Measurements from ENCODE around the gene BTG4. TPM values are rescaled to one million over a fixed set of nuclear protein-coding genes. Genes with fewer than 3 reads are reported as not detected.
A peak's percentile ranks its signal among the peaks of the same experiment; 100 is the strongest.

BTG4 gene
- total and polyA plus RNA-seq, 2 experiments from 2014 or later, result 0.21 to 0.31 TPM

DNA sequence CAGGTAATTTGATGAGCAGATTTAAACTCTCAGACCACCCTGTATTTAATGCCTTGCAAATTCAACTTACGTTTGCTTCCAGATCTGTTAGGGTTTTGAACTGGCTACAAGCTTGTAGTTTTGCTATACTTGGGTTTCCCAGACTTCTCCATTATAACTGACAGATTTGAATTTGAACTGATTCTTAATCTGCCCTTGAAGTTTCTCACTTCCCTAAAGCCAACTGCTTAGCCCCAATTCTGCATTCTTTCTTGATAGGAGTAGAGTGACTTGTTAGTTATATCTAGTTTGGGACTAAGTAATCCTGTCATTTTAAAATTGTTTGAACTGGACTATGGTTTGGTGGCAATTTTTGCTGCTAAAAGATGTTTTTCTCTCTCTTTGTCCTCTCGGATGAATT, 38.1 kb upstream of the BTG4 start:
- H2AFZ ChIP-seq, result no peak overlapping the region
- Mint-ChIP-seq H3K4me3 (no peak overlapping the region), H3K36me3 (ENCODE audit: low read depth) (peaks cover 6% of the 10 kb centered on the region), H3K4me1 (peaks cover 22% of the 10 kb centered on the region), H3K9me3 (peaks cover 5% of the 10 kb centered on the region), H3K27me3 (ENCODE audit: insufficient read depth, low read depth, poor library complexity) (no peaks in the 10 kb centered on the region), H3K27ac (no peak overlapping the region)
- H3K27me3 ChIP-seq (ENCODE audit: insufficient read depth), result no peaks in the 10 kb centered on the region
- no peak overlapping the region for H3K4me3 ChIP-seq
- DNase-seq (ENCODE audit: low spot score) (no peak), ATAC-seq (no peak)
- 0 out of 2 replicates have a peak, but pooled peaks cover 3% of the 10 kb centered on the region for H3F3A ChIP-seq (replicated peaks; ENCODE audit: low read depth)
- H3K27ac ChIP-seq (ENCODE audit: low read depth), result no peak overlapping the region
- TF ChIP-seq EZH2 (IDR thresholded peaks at IDR 0.05; ENCODE audit: low read depth, unreplicated experiment) (no peak), STAT1 (IDR thresholded peaks at IDR 0.05; ENCODE audit: unreplicated experiment) (no peak), POLR2AphosphoS5 (IDR thresholded peaks at IDR 0.05; ENCODE audit: low read depth) (no peak), EZH2phosphoT487 (IDR thresholded peaks at IDR 0.05; ENCODE audit: unreplicated experiment) (no peak), JUNB (IDR thresholded peaks at IDR 0.05; ENCODE audit: unreplicated experiment) (no peak), ZNF331 (CRISPR knock-in tag; IDR thresholded peaks at IDR 0.05; ENCODE audit: low read depth) (no peak), ZNF114 (CRISPR knock-in tag; IDR thresholded peaks at IDR 0.05) (no peak), NANOG (IDR thresholded peaks at IDR 0.05; ENCODE audit: borderline replicate concordance) (no peak)
- TF ChIP-seq, protein P1, sequence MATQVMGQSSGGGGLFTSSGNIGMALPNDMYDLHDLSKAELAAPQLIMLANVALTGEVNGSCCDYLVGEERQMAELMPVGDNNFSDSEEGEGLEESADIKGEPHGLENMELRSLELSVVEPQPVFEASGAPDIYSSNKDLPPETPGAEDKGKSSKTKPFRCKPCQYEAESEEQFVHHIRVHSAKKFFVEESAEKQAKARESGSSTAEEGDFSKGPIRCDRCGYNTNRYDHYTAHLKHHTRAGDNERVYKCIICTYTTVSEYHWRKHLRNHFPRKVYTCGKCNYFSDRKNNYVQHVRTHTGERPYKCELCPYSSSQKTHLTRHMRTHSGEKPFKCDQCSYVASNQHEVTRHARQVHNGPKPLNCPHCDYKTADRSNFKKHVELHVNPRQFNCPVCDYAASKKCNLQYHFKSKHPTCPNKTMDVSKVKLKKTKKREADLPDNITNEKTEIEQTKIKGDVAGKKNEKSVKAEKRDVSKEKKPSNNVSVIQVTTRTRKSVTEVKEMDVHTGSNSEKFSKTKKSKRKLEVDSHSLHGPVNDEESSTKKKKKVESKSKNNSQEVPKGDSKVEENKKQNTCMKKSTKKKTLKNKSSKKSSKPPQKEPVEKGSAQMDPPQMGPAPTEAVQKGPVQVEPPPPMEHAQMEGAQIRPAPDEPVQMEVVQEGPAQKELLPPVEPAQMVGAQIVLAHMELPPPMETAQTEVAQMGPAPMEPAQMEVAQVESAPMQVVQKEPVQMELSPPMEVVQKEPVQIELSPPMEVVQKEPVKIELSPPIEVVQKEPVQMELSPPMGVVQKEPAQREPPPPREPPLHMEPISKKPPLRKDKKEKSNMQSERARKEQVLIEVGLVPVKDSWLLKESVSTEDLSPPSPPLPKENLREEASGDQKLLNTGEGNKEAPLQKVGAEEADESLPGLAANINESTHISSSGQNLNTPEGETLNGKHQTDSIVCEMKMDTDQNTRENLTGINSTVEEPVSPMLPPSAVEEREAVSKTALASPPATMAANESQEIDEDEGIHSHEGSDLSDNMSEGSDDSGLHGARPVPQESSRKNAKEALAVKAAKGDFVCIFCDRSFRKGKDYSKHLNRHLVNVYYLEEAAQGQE (IDR thresholded peaks at IDR 0.05; ENCODE audit: unreplicated experiment), result no peak
- TF ChIP-seq, protein P2, sequence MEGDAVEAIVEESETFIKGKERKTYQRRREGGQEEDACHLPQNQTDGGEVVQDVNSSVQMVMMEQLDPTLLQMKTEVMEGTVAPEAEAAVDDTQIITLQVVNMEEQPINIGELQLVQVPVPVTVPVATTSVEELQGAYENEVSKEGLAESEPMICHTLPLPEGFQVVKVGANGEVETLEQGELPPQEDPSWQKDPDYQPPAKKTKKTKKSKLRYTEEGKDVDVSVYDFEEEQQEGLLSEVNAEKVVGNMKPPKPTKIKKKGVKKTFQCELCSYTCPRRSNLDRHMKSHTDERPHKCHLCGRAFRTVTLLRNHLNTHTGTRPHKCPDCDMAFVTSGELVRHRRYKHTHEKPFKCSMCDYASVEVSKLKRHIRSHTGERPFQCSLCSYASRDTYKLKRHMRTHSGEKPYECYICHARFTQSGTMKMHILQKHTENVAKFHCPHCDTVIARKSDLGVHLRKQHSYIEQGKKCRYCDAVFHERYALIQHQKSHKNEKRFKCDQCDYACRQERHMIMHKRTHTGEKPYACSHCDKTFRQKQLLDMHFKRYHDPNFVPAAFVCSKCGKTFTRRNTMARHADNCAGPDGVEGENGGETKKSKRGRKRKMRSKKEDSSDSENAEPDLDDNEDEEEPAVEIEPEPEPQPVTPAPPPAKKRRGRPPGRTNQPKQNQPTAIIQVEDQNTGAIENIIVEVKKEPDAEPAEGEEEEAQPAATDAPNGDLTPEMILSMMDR (conservative IDR thresholded peaks at IDR 0.05; ENCODE audit: low read depth in 2 of 2), result no peak
- TF ChIP-seq, protein P3, sequence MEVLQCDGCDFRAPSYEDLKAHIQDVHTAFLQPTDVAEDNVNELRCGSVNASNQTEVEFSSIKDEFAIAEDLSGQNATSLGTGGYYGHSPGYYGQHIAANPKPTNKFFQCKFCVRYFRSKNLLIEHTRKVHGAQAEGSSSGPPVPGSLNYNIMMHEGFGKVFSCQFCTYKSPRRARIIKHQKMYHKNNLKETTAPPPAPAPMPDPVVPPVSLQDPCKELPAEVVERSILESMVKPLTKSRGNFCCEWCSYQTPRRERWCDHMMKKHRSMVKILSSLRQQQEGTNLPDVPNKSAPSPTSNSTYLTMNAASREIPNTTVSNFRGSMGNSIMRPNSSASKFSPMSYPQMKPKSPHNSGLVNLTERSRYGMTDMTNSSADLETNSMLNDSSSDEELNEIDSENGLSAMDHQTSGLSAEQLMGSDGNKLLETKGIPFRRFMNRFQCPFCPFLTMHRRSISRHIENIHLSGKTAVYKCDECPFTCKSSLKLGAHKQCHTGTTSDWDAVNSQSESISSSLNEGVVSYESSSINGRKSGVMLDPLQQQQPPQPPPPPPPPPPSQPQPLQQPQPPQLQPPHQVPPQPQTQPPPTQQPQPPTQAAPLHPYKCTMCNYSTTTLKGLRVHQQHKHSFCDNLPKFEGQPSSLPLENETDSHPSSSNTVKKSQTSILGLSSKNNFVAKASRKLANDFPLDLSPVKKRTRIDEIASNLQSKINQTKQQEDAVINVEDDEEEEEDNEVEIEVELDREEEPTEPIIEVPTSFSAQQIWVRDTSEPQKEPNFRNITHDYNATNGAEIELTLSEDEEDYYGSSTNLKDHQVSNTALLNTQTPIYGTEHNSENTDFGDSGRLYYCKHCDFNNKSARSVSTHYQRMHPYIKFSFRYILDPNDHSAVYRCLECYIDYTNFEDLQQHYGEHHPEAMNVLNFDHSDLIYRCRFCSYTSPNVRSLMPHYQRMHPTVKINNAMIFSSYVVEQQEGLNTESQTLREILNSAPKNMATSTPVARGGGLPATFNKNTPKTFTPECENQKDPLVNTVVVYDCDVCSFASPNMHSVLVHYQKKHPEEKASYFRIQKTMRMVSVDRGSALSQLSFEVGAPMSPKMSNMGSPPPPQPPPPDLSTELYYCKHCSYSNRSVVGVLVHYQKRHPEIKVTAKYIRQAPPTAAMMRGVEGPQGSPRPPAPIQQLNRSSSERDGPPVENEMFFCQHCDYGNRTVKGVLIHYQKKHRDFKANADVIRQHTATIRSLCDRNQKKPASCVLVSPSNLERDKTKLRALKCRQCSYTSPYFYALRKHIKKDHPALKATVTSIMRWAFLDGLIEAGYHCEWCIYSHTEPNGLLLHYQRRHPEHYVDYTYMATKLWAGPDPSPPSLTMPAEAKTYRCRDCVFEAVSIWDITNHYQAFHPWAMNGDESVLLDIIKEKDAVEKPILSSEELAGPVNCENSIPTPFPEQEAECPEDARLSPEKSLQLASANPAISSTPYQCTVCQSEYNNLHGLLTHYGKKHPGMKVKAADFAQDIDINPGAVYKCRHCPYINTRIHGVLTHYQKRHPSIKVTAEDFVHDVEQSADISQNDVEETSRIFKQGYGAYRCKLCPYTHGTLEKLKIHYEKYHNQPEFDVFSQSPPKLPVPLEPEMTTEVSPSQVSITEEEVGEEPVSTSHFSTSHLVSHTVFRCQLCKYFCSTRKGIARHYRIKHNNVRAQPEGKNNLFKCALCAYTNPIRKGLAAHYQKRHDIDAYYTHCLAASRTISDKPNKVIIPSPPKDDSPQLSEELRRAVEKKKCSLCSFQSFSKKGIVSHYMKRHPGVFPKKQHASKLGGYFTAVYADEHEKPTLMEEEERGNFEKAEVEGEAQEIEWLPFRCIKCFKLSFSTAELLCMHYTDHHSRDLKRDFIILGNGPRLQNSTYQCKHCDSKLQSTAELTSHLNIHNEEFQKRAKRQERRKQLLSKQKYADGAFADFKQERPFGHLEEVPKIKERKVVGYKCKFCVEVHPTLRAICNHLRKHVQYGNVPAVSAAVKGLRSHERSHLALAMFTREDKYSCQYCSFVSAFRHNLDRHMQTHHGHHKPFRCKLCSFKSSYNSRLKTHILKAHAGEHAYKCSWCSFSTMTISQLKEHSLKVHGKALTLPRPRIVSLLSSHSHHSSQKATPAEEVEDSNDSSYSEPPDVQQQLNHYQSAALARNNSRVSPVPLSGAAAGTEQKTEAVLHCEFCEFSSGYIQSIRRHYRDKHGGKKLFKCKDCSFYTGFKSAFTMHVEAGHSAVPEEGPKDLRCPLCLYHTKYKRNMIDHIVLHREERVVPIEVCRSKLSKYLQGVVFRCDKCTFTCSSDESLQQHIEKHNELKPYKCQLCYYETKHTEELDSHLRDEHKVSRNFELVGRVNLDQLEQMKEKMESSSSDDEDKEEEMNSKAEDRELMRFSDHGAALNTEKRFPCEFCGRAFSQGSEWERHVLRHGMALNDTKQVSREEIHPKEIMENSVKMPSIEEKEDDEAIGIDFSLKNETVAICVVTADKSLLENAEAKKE (CRISPR knock-in tag; IDR thresholded peaks at IDR 0.05), result no peak
- TF ChIP-seq, protein P4, sequence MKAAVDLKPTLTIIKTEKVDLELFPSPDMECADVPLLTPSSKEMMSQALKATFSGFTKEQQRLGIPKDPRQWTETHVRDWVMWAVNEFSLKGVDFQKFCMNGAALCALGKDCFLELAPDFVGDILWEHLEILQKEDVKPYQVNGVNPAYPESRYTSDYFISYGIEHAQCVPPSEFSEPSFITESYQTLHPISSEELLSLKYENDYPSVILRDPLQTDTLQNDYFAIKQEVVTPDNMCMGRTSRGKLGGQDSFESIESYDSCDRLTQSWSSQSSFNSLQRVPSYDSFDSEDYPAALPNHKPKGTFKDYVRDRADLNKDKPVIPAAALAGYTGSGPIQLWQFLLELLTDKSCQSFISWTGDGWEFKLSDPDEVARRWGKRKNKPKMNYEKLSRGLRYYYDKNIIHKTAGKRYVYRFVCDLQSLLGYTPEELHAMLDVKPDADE (IDR thresholded peaks at IDR 0.05), result no peak
- peak overlapping the region; percentile 58 for H3K4me2 ChIP-seq
- no peaks in the 10 kb centered on the region for H3K79me2 ChIP-seq (replicated peaks; ENCODE audit: insufficient read depth)
- H4K20me1 ChIP-seq (replicated peaks; ENCODE audit: insufficient read depth), result 0 out of 2 replicates have a peak, but pooled peaks cover 2% of the 10 kb centered on the region
- peaks cover 23% of the 10 kb centered on the region for H3K4me1 ChIP-seq (ENCODE audit: insufficient read depth)
- H3K36me3 ChIP-seq (ENCODE audit: insufficient read depth), result no peaks in the 10 kb centered on the region
- no peaks in the 10 kb centered on the region for H3K9me2 ChIP-seq (ENCODE audit: insufficient read depth)

Data from GM23338 (cell line).